ENCODE results near the gene TTC28. TPM values are rescaled to one million over a fixed set of nuclear protein-coding genes. Genes with fewer than 3 reads are reported as not detected.
"Not testable (repeated sequence)": the region's sequence is repeated elsewhere in the genome, so short reads cannot be mapped to it uniquely, and the experiment has no call there.

The TTC28 gene
- total RNA-seq, 1 donor from 2014 or later: 24.5 TPM

GRCh38 chr22:28369854-28370253 lies 309.8 kb downstream of the TTC28 start:
- no peaks in the 10 kb centered on the region for H3K4me1 ChIP-seq
- intact Hi-C loops (cut with DNase I): no loop called here
- TF ChIP-seq, protein P1, sequence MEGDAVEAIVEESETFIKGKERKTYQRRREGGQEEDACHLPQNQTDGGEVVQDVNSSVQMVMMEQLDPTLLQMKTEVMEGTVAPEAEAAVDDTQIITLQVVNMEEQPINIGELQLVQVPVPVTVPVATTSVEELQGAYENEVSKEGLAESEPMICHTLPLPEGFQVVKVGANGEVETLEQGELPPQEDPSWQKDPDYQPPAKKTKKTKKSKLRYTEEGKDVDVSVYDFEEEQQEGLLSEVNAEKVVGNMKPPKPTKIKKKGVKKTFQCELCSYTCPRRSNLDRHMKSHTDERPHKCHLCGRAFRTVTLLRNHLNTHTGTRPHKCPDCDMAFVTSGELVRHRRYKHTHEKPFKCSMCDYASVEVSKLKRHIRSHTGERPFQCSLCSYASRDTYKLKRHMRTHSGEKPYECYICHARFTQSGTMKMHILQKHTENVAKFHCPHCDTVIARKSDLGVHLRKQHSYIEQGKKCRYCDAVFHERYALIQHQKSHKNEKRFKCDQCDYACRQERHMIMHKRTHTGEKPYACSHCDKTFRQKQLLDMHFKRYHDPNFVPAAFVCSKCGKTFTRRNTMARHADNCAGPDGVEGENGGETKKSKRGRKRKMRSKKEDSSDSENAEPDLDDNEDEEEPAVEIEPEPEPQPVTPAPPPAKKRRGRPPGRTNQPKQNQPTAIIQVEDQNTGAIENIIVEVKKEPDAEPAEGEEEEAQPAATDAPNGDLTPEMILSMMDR (IDR thresholded peaks at IDR 0.05): no peak
- no peak overlapping the region for H3K27ac ChIP-seq
- H3K27me3 ChIP-seq: no peaks in the 10 kb centered on the region
- no peak overlapping the region for H3K4me3 ChIP-seq
- H3K36me3 ChIP-seq: no peaks in the 10 kb centered on the region
- no peak for DNase-seq (ENCODE audit: low spot score in 2 of 2)
- no peaks in the 10 kb centered on the region for H3K9me3 ChIP-seq

DNA sequence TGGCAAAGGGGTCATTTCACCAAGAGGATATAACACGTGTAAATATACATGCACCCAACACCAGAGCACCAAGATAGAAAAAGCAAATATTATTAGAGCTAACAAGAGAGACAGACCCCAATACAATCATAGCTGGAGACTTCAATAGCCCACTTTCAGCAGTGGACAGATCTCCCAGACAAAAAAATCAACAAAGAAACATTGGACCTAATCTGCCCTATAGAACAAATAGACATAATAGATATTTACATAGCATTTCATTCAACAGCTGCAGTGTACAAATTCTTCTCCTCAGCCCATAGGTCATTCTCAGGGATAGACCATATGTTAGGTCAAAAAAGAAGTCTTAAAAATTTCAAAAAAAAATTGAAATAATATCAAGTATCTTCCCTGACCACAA lies 312.8 kb downstream of the TTC28 start:
- TF ChIP-seq, protein P1 (IDR thresholded peaks at IDR 0.05): no peak
- intact Hi-C loops (cut with DNase I): no loop called here
- Histone ChIP-seq H3K4me1 (no peaks in the 10 kb centered on the region), H3K9me3 (no peaks in the 10 kb centered on the region), H3K27me3 (no peaks in the 10 kb centered on the region), H3K36me3 (no peaks in the 10 kb centered on the region), H3K4me3 (no peak overlapping the region), H3K27ac (no peak overlapping the region)
- no peak for DNase-seq (ENCODE audit: low spot score in 2 of 2)

- DNase-seq (ENCODE audit: low spot score in 2 of 2): no peak
- Histone ChIP-seq H3K27me3 (no peaks in the 10 kb centered on the region), H3K27ac (no peak overlapping the region), H3K9me3 (no peaks in the 10 kb centered on the region), H3K4me1 (no peaks in the 10 kb centered on the region), H3K4me3 (no peak overlapping the region), H3K36me3 (no peaks in the 10 kb centered on the region)
- TF ChIP-seq, protein P1 (IDR thresholded peaks at IDR 0.05): no peak
- intact Hi-C loops (cut with DNase I): no loop called here
These were observed 314.3 kb downstream of the TTC28 start for GRCh38 chr22:28365371-28365770.

DNA sequence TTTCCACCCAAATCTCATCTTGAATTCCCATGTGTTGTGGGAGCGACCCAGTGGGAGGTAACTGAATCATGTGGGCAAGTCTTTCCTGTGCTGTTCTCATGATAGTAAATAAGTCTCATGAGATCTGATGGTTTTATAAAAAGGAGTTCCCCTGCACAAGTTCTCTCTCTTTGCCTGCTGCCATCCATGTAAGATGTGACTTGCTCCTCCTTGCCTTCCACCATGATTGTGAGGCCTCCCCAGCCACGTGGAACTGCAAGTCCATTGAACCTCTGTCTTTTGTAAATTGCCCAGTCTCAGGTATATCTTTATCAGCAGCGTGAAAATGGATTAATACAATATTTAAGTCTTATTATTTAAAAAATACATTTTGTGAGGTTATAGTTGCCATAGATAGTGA lies 315.5 kb downstream of the TTC28 start:
- H3K4me3 ChIP-seq; H3K27ac ChIP-seq; intact Hi-C loops (cut with DNase I); H3K9me3 ChIP-seq; DNase-seq (ENCODE audit: low spot score in 2 of 2); H3K27me3 ChIP-seq; H3K4me1 ChIP-seq; H3K36me3 ChIP-seq: not testable (repeated sequence)

GRCh38 chr22:28360939-28361338 lies 318.7 kb downstream of the TTC28 start:
- intact Hi-C loops (cut with DNase I): no loop called here
- DNase-seq (ENCODE audit: low spot score in 2 of 2): no peak

DNA sequence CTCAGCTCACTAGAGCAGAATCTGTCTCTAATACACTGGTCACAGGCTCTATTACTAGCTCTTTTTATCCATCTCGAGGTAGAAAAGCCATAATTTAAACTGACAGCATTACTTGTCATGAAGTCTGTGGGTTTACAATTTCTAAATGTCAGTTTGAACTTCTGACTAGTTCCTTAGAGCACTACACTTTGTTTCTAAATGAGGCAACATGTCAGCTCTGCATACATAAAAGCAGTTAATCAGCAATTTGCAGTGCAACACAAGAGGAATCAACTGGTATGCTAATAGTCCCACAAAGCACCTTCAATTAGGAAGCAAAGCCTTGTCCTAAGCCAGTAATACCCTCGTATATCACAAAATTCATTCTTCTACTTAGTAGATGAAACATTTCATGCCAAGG lies 321.3 kb downstream of the TTC28 start:
- no peak for DNase-seq (ENCODE audit: low spot score in 2 of 2)
- Histone ChIP-seq H3K27me3 (no peaks in the 10 kb centered on the region), H3K4me1 (no peaks in the 10 kb centered on the region), H3K27ac (no peak overlapping the region), H3K36me3 (no peaks in the 10 kb centered on the region), H3K9me3 (no peaks in the 10 kb centered on the region), H3K4me3 (no peak overlapping the region)
- intact Hi-C loops (cut with DNase I): no loop called here
- TF ChIP-seq, protein P1 (IDR thresholded peaks at IDR 0.05): no peak

More at GRCh38 chr22:28360939-28361338, 318.7 kb downstream of the TTC28 start:
- Histone ChIP-seq H3K27ac (no peak overlapping the region), H3K9me3 (no peaks in the 10 kb centered on the region), H3K36me3 (no peaks in the 10 kb centered on the region), H3K4me3 (no peak overlapping the region), H3K27me3 (no peaks in the 10 kb centered on the region), H3K4me1 (no peaks in the 10 kb centered on the region)
- TF ChIP-seq, protein P1 (IDR thresholded peaks at IDR 0.05): no peak
